Uterus (tissue), 2 donors: ENCODE data around the gene MRPL33.
A peak's percentile ranks its signal among the peaks of the same experiment; 100 is the strongest.

Experiments
- CTCF ChIP-seq, 4 experiments: fragments of 200-600 bp in 2 of 4; fragments of 450-650 bp in 2 of 4; sonication (generic) in 2 of 4; IDR thresholded peaks; one replicate each; pipeline ENCODE4 v1.5.1; 2016 to 2019; ENCODE audit warnings: antibody characterized with exemption in 4 of 4, mild to moderate bottlenecking in 2 of 4, moderate library complexity in 1 of 4
- POLR2A ChIP-seq, 2 donors: fragments of 450-650 bp; IDR thresholded peaks; one replicate each; pipeline ENCODE4 v1.6.1; 2016; ENCODE audit warnings: antibody characterized with exemption in 2 of 2, mild to moderate bottlenecking in 1 of 2, moderate library complexity in 1 of 2

- TF ChIP-seq CTCF (IDR thresholded peaks at IDR 0.05) (no peak), POLR2A (IDR thresholded peaks at IDR 0.05) (peak in 1 of 2 donors; percentile 59)
Observed at GRCh38 chr2:27735263-27735904, 36.1 kb upstream of the MRPL33 start.
